Right lobe of liver (tissue), 4 donors: Measurements from ENCODE around the gene AKR1C4.

Experiments
- POLR2A ChIP-seq: fragments of 450-650 bp; IDR thresholded peaks from one replicate; pipeline ENCODE4 v1.6.1; 2017; ENCODE audit warnings: antibody characterized with exemption, mild to moderate bottlenecking
- TF ChIP-seq, protein P1 (sequence below), 4 donors: fragments of 200-600 bp in 3 of 4; fragments of 450-650 bp in 1 of 4; IDR thresholded peaks; one replicate each; pipeline versions ENCODE4 v1.5.1 to v1.8.0; 2016 to 2022; ENCODE audit warnings: antibody characterized with exemption in 4 of 4, mild to moderate bottlenecking in 2 of 4
- donor health status: DM: no; HTN: no; CAD: no.
- donor health status: DM: no; HTN: no; CAD: no.
- donor health status: DM: no; HTN: yes; CAD: no.

DNA sequence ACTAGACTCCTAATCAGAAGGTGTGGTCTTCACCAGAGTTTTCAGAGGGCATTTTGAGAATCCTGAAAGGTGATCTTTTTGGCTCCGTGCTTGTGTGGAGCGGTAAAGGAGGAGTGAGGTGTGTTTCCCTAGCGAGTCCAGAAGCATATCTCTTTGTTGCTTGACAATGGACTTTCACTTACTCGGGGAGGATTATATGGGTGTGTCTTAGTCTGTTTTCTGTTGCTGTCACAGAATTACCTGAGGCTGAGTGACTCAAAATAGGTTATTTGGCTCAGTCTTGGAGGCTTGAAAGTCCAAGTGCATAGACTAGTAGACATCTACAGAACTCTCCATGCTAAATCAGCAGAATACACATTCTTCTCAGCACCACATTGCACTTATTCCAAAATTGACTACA is 57.9 kb downstream of the AKR1C4 start:
- TF ChIP-seq, protein P1, sequence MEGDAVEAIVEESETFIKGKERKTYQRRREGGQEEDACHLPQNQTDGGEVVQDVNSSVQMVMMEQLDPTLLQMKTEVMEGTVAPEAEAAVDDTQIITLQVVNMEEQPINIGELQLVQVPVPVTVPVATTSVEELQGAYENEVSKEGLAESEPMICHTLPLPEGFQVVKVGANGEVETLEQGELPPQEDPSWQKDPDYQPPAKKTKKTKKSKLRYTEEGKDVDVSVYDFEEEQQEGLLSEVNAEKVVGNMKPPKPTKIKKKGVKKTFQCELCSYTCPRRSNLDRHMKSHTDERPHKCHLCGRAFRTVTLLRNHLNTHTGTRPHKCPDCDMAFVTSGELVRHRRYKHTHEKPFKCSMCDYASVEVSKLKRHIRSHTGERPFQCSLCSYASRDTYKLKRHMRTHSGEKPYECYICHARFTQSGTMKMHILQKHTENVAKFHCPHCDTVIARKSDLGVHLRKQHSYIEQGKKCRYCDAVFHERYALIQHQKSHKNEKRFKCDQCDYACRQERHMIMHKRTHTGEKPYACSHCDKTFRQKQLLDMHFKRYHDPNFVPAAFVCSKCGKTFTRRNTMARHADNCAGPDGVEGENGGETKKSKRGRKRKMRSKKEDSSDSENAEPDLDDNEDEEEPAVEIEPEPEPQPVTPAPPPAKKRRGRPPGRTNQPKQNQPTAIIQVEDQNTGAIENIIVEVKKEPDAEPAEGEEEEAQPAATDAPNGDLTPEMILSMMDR (IDR thresholded peaks at IDR 0.05): no peak
- no peak for TF ChIP-seq POLR2A
